ENCODE measurements around the gene IRF3.
"Not testable (repeated sequence)": the region's sequence is repeated elsewhere in the genome, so short reads cannot be mapped to it uniquely, and the experiment has no call there.

The IRF3 gene

GRCh38 chr19:49631610-49632192 is 34.0 kb downstream of the IRF3 start:
- no peak overlapping the region for H3K4me3 ChIP-seq (ENCODE audit: low read length)
- no peak for DNase-seq (ENCODE audit: low read depth)
- no peak for TF ChIP-seq CTCF (IDR thresholded peaks at IDR 0.05; ENCODE audit: insufficient read depth, low read depth, low read length, missing control alignments)

- no peak for DNase-seq (ENCODE audit: low read depth)
- H3K4me3 ChIP-seq (ENCODE audit: low read length): no peak overlapping the region
- no peak for TF ChIP-seq CTCF (IDR thresholded peaks at IDR 0.05; ENCODE audit: insufficient read depth, low read depth, low read length, missing control alignments)
Measured at GRCh38 chr19:49631014-49631588, 34.6 kb downstream of the IRF3 start.

GRCh38 chr19:49629659-49630058 is 36.0 kb downstream of the IRF3 start:
- no peak overlapping the region for H3K4me3 ChIP-seq (ENCODE audit: low read length)
- TF ChIP-seq CTCF (IDR thresholded peaks at IDR 0.05; ENCODE audit: insufficient read depth, low read depth, low read length, missing control alignments): no peak
- no peak for DNase-seq (ENCODE audit: low read depth)

- no peak for TF ChIP-seq CTCF (IDR thresholded peaks at IDR 0.05; ENCODE audit: insufficient read depth, low read depth, low read length, missing control alignments)
- H3K4me3 ChIP-seq (ENCODE audit: low read length): no peak overlapping the region
- DNase-seq (ENCODE audit: low read depth): no peak
Measured at GRCh38 chr19:49626226-49626625, 39.4 kb downstream of the IRF3 start.

- no peak for TF ChIP-seq CTCF (IDR thresholded peaks at IDR 0.05; ENCODE audit: insufficient read depth, low read depth, low read length, missing control alignments)
- no peak for DNase-seq (ENCODE audit: low read depth)
- no peak overlapping the region for H3K4me3 ChIP-seq (ENCODE audit: low read length)
Measured at GRCh38 chr19:49624967-49625910, 40.4 kb downstream of the IRF3 start.

GRCh38 chr19:49617860-49618259 is 47.8 kb downstream of the IRF3 start:
- H3K4me3 ChIP-seq (ENCODE audit: low read length); DNase-seq (ENCODE audit: low read depth): not testable (repeated sequence)

GRCh38 chr19:49616945-49617344 is 48.7 kb downstream of the IRF3 start:
- no peak overlapping the region for H3K4me3 ChIP-seq (ENCODE audit: low read length)
- TF ChIP-seq CTCF (IDR thresholded peaks at IDR 0.05; ENCODE audit: insufficient read depth, low read depth, low read length, missing control alignments): no peak
- DNase-seq (ENCODE audit: low read depth): no peak

Measured in epithelial cell of esophagus (primary cell).